NCI-H345 treated with DMSO at 0.1 percent for 48 hours (cell line): Measurements from ENCODE around the gene IMPDH2.
A peak's percentile ranks its signal among the peaks of the same experiment; 100 is the strongest.
"Not testable (repeated sequence)": the region's sequence is repeated elsewhere in the genome, so short reads cannot be mapped to it uniquely, and the experiment has no call there.

Source experiments
- DNase-seq: peaks from one replicate; lab custom pipeline; 2025; ENCODE audit not compliant: unreplicated experiment; lab: John Stamatoyannopoulos, UW

Gene IMPDH2

GRCh38 chr3:49021813-49022687 is 7.1 kb downstream of the IMPDH2 start, which contains the start of gene NDUFAF3:
NDUFAF3 (plus strand) TSS chr3:49022121; CDS start chr3:49022145, 24 bp downstream.
- peak; percentile 92 for DNase-seq

GRCh38 chr3:49021213-49021812 is 7.9 kb downstream of the IMPDH2 start:
- peak; percentile 92 for DNase-seq

GRCh38 chr3:49020330-49021212 is 8.6 kb downstream of the IMPDH2 start:
- DNase-seq: no peak

GRCh38 chr3:49019941-49020329 is 9.3 kb downstream of the IMPDH2 start:
- no peak for DNase-seq

DNA sequence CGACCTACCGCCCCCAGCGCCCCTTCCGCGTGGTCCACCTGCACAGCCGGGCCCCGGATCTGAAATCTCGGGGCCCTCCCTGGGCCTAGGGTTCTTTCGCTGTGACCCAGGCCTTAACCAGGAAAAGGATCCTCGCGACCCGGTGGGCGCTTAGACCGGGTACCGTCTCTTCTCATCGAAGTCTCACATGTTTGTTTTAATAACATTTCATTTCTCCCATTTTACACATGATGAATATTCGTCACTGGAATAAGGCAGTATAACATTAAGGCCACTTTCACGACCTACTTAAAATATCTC is 10.5 kb downstream of the IMPDH2 start:
- DNase-seq: no peak

- peak; percentile 29 for DNase-seq
Measured at GRCh38 chr3:49017971-49018706, 11.1 kb downstream of the IMPDH2 start, which contains the start of gene DALRD3. DALRD3 (minus strand) TSS chr3:49018580; CDS start chr3:49018564, 16 bp downstream.

DNA sequence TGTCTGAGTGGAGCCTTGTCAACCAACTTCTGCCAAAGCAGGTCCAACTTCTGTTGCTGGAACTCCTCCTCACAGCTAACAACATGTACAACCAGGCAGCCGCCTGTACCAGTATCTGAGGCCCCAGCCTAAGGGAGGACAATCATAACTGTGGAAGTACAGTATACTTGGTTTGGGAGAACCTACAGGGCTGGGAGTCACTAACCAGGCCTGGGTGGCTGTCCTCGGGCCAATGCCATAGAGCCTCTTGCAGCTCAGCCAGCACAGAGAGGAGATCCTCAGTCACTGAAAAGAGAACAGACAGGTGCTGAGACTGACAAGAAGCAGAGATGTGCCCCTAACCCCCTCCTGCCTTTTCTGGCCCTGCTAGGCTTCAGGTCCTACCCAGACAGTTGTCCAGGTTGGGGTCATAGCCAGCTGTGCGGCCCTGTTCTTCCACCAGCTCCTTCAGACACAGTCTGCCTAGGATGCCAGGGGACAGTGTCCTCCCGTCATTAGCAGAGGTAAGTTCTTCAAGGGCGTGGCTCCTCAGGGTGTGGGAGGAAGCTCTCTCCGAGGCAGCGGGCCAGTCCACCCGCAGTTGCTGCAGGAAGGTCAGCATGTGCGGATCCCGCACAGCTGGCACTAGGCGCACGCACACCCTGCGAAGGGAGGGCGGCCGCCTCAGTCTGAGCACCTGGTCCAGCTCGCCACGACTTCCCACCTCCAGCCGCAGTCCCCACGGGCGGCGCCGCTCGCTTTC is 11.8 kb downstream of the IMPDH2 start:
- DNase-seq: no peak

DNA sequence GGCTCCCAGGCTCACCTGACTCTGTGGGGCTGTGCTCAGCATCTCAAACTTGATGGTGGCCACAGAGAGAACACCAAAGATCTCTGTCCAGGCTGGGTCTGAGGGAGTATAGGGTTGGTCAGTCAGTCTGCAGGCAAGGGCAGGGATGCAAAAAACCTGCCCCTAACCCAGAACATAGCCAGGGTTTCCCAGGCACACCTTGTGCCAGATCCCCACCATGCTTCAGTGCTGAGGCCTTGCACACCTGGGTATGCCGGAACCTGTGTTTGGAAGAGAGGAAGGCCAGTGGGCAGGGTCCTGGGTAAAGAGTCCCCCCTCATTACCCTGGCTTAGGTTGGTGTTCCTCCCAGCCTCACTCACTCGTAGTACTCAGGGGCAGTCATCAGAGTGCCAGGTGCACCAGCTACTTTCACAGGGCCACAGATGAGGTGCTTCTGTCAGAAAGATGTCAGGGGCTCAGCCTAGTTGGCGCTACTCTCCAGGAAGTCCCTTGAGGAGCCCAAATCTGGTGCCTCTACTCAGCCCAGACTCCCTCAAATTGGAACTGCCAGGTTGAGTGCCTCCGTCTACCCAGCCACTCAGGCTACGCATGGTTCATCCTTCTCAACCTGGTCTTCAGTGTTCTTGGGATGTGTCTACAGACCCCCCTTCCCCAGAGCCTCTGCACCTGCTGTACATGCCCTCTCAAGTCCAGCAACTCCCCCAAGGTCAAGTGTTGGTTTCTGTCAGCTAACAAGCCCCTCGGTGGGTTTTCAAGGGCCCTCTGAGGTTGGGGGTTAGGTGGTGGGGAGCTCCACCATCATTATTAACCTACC is 12.6 kb downstream of the IMPDH2 start:
- no peak for DNase-seq

DNA sequence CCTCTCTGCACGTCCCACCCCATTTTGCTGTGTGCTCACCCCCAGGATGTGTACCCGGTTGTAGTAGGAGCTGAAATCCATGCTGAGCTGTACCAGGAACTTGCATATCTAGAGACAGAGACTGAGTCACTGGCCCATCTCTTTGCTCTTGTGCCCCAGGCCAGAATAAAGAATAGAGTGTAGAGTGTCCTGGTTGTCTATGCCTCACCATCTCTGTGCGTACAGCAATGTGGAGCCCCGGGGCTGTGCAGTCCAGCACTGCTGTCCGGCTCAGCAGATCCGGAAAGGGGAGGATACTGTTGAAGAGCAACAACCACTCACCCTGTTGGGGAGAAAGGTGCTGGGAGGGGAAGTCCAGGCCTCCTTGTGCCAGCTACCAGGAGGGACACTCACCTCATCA is 13.4 kb downstream of the IMPDH2 start:
- no peak for DNase-seq

GRCh38 chr3:49015072-49015471 is 14.1 kb downstream of the IMPDH2 start:
- no peak for DNase-seq

GRCh38 chr3:49013738-49014660 is 15.2 kb downstream of the IMPDH2 start:
- no peak for DNase-seq

DNA sequence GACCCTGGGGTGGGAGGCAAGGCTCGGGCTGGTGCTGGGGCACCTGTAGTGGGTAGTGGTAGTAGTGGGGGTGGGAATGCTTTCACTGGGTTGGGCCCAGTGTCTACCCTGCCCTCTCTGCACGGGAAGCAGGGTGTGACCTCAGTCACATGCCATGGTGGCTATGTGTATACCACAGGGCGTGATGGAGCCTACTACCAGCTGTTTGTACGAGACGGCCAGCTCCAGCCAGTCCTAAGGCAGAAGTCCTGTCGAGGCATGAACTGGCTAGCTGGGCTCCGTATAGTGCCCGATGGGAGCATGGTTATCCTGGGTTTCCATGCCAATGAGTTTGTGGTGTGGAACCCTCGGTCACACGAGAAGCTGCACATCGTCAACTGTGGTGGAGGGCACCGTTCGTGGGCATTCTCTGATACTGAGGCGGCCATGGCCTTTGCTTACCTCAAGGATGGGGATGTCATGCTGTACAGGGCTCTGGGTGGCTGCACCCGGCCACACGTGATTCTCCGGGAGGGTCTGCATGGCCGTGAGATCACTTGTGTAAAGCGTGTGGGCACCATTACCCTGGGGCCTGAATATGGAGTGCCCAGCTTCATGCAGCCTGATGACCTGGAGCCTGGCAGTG is 16.0 kb downstream of the IMPDH2 start:
- no peak for DNase-seq

DNA sequence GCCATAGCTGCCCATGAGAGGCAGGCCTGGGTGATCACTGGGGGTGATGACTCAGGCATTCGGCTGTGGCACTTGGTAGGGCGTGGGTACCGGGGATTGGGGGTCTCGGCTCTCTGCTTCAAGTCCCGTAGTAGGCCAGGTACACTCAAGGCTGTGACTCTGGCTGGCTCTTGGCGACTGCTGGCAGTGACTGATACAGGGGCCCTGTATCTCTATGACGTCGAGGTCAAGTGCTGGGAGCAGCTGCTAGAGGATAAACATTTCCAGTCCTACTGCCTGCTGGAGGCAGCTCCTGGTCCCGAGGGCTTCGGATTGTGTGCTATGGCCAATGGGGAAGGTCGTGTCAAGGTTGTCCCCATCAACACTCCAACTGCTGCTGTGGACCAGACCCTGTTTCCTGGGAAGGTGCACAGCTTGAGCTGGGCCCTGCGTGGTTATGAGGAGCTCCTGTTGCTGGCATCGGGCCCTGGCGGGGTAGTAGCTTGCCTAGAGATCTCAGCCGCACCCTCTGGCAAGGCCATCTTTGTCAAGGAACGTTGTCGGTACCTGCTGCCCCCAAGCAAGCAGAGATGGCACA is 16.7 kb downstream of the IMPDH2 start:
- no peak for DNase-seq

GRCh38 chr3:49009396-49009795 is 19.8 kb downstream of the IMPDH2 start:
- DNase-seq: no peak

DNA sequence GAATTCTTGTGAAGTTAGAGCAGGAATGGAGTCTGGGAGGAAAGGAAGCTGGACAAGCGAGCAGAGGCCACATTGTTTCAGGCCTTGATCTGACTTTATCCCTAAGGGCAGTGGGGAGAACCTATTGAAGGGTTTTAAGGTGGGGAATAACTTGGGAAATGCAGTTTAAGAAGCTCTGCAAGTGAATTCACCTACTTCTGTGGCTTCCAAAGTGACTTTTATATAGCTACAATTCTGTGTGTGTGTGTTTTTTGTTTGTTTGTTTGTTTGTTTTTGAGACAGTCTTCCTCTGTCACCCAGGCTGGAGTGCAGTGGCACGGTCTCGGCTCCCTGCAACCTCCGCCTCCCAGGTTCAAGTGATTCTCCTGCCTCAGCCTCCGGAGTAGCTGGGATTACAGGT is 20.6 kb downstream of the IMPDH2 start:
- not testable (repeated sequence) for DNase-seq

GRCh38 chr3:49007771-49008528 is 21.2 kb downstream of the IMPDH2 start:
- no peak for DNase-seq
